ENCODE measurements around the gene AUP1. TPM values are rescaled to one million over a fixed set of nuclear protein-coding genes. Genes with fewer than 3 reads are reported as not detected.
A peak's percentile ranks its signal among the peaks of the same experiment; 100 is the strongest.

AUP1 gene
- total and polyA plus RNA-seq, 2 of the 4 experiments (the other 2 are of a cell fraction), result 47.5 to 100.0 TPM

DNA sequence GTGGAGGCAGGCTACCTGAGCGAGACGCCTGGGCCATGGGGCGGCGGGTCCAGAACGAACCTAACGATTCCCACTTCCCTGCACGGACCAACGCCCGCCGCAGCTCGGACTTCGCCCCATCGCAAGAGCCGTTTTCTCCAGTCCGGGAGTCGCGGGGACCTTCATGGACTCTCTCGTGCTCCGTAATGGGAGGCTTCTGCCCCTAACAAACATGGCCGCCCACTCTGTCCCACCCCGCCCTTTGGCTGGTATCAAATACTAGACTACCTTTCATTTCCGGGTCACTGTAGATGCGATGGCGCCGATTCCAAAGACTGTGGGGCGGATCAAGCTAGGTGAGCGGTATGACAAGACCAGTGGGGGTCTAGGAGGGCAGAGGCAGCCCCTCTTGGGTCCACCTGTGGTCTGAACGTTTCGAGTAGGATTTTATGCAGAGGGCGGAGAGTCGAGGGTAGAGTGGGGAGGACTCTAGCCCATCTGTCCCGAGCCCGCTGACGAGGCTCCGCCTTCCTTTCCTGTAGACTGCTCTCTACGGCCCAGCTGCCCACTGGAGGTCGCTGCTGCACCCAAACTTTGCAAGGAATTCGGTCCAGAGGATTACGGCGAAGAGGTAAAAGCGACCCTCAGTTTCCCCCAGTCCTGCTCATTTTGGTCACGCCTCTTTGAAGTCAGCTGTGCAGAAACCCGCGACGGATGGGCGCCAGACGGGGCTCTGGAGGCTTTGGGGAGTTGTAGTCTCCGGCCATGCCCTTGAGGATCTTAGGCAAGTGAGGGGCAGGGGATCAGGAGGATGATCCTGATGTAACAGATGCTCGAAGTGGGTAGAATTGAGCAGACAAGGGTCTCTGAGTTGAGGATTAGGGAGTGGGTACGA, 46.5 kb downstream of the AUP1 start, which contains the start of the genes CCDC142 and TTC31 (continued):
- TF ChIP-seq, protein P1, sequence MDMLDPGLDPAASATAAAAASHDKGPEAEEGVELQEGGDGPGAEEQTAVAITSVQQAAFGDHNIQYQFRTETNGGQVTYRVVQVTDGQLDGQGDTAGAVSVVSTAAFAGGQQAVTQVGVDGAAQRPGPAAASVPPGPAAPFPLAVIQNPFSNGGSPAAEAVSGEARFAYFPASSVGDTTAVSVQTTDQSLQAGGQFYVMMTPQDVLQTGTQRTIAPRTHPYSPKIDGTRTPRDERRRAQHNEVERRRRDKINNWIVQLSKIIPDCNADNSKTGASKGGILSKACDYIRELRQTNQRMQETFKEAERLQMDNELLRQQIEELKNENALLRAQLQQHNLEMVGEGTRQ (IDR thresholded peaks at IDR 0.05; ENCODE audit: low read depth, low read length), result no peak
- TF ChIP-seq NFE2L2 (IDR thresholded peaks at IDR 0.05; ENCODE audit: low read depth, low read length) (no peak; the same call in 1 of the 2 replicates), POLR2A (IDR thresholded peaks at IDR 0.05; ENCODE audit: low read depth, low read length) (peak; percentile 57; the same call in 1 of the 2 replicates)

Measured in IMR-90 (cell line).